ENCODE measurements around the gene INPP5K. TPM values are rescaled to one million over a fixed set of nuclear protein-coding genes. Genes with fewer than 3 reads are reported as not detected.
A peak's percentile ranks its signal among the peaks of the same experiment; 100 is the strongest.

Gene INPP5K
- total and polyA plus RNA-seq, 2 donors (not counting 1 experiment from before 2014, with no cell fraction given): 53.8 to 77.9 TPM

GRCh38 chr17:1471490-1471889 is 44.9 kb downstream of the INPP5K start:
- TF ChIP-seq EZH2 (IDR thresholded peaks at IDR 0.05; ENCODE audit: borderline replicate concordance, insufficient read depth, low read depth, low read length, poor library complexity, severe bottlenecking): no peak
- TF ChIP-seq, protein P1, sequence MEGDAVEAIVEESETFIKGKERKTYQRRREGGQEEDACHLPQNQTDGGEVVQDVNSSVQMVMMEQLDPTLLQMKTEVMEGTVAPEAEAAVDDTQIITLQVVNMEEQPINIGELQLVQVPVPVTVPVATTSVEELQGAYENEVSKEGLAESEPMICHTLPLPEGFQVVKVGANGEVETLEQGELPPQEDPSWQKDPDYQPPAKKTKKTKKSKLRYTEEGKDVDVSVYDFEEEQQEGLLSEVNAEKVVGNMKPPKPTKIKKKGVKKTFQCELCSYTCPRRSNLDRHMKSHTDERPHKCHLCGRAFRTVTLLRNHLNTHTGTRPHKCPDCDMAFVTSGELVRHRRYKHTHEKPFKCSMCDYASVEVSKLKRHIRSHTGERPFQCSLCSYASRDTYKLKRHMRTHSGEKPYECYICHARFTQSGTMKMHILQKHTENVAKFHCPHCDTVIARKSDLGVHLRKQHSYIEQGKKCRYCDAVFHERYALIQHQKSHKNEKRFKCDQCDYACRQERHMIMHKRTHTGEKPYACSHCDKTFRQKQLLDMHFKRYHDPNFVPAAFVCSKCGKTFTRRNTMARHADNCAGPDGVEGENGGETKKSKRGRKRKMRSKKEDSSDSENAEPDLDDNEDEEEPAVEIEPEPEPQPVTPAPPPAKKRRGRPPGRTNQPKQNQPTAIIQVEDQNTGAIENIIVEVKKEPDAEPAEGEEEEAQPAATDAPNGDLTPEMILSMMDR (IDR thresholded peaks at IDR 0.05): no peak
- 96% methylated on average over 13 of the region's 15 CpGs for whole genome bisulfite sequencing (ENCODE audit: insufficient coverage)
- Histone ChIP-seq H3K4me2 (replicated peaks; ENCODE audit: low read depth, low read length, poor library complexity, severe bottlenecking) (no peak overlapping the region), H4K20me1 (ENCODE audit: control insufficient read depth, insufficient read depth, low read length, poor library complexity, severe bottlenecking) (peaks cover 54% of the 10 kb centered on the region), H3K9me3 (ENCODE audit: control extremely low read depth in 1 of 3, control insufficient read depth in 2 of 3, insufficient read depth in 1 of 3, low read length in 2 of 3) (no peaks in the 10 kb centered on the region), H2AFZ (ENCODE audit: insufficient read depth, low read depth, low read length, poor library complexity, severe bottlenecking) (no peak overlapping the region), H3K4me1 (ENCODE audit: control insufficient read depth in 2 of 2, insufficient read depth in 2 of 2, low read length in 2 of 2) (peaks cover 34 to 54% of the 10 kb centered on the region in 2 donors), H3K79me2 (ENCODE audit: control insufficient read depth, insufficient read depth, low read length) (peaks cover 17% of the 10 kb centered on the region), H3K27ac (ENCODE audit: low read length in 2 of 2) (no peak overlapping the region), H3K36me3 (replicated peaks in 1 of 2; ENCODE audit: control extremely low read depth in 1 of 2, control insufficient read depth in 1 of 2, extremely low read depth in 1 of 2, insufficient read depth in 2 of 2, low read length in 1 of 2) (peaks cover 0 to 37% of the 10 kb centered on the region in 2 experiments), H3K27me3 (replicated peaks in 1 of 4; ENCODE audit: control extremely low read depth in 1 of 4, control insufficient read depth in 3 of 4, insufficient read depth in 4 of 4, low read length in 3 of 4) (no peaks in the 10 kb centered on the region), H3K4me3 (ENCODE audit: control extremely low read depth in 1 of 5, extremely low read depth in 1 of 5, insufficient read depth in 1 of 5, low read depth in 2 of 5, low read length in 4 of 5) (no peak overlapping the region), H3K9ac (ENCODE audit: low read length) (no peak overlapping the region)
- intact Hi-C loops (cut with micrococcal nuclease): loop anchor here (5.0 kb wide), 1 partner anchor 104 kb away; no protein-coding TSS in a partner anchor
- H3K4me3 Mint-ChIP-seq: no peak overlapping the region
- DNase-seq (no peak), ATAC-seq (ENCODE audit: low read depth) (no peak)
- ChIA-PET POLR2A (interaction anchor here (0.5 kb wide), 1 partner anchor 52 kb away, joined by 12 read pairs; no protein-coding TSS in a partner anchor), CTCF (interaction anchor here (3.9 kb wide), 1 partner anchor 106 kb away, joined by 23 read pairs; no protein-coding TSS in a partner anchor)
- H3K27me3 Mint-ChIP-seq: no peaks in the 10 kb centered on the region
- H3K27ac Mint-ChIP-seq: no peak overlapping the region
- peaks cover 37% of the 10 kb centered on the region for H3K4me1 Mint-ChIP-seq
- no peaks in the 10 kb centered on the region for H3K9me3 Mint-ChIP-seq (ENCODE audit: insufficient read depth)

DNA sequence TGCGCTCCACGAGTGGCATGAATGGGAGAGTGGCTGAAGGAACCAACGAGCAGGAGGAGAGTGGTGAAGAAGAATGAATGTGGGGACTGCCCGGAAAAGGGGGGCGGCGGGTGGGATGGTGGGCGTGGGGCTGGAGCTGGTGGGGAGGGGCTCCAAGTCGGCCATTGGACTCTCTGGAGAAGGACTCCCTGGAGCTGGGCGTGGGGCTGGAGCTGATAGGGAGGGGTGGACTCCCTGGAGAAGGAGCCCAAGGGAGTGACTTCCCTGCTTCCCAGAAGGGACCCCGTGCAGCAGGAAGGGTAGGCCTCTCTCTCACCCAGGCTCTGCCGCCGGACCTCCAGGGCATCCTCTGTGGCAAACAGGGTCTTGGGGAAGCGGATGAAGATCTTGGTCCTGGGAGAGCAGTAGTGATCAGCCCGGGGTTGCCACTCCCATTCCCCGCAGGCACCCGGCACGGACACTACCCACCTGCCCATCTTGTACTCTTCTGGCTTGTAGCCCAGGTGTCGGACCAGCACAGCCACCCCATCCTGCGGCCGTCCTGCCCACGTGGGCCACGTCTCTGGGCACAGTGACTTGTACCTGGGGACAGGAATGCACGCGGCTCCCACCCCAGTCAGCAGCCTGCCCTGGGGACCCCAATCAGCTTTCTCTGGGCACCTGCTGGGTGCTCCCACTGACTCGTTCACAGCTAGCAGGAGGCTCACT is 45.5 kb downstream of the INPP5K start:
- Histone ChIP-seq H3K36me3 (replicated peaks in 1 of 2; ENCODE audit: control extremely low read depth in 1 of 2, control insufficient read depth in 1 of 2, extremely low read depth in 1 of 2, insufficient read depth in 2 of 2, low read length in 1 of 2) (peaks cover 0 to 34% of the 10 kb centered on the region in 2 experiments), H3K4me3 (ENCODE audit: control extremely low read depth in 1 of 5, extremely low read depth in 1 of 5, insufficient read depth in 1 of 5, low read depth in 2 of 5, low read length in 4 of 5) (no peak overlapping the region), H3K27ac (ENCODE audit: low read length in 2 of 2) (no peak overlapping the region), H3K27me3 (replicated peaks in 1 of 4; ENCODE audit: control extremely low read depth in 1 of 4, control insufficient read depth in 3 of 4, insufficient read depth in 4 of 4, low read length in 3 of 4) (no peaks in the 10 kb centered on the region), H3K79me2 (ENCODE audit: control insufficient read depth, insufficient read depth, low read length) (peaks cover 17% of the 10 kb centered on the region), H3K9me3 (ENCODE audit: control extremely low read depth in 1 of 3, control insufficient read depth in 2 of 3, insufficient read depth in 1 of 3, low read length in 2 of 3) (no peaks in the 10 kb centered on the region), H3K9ac (ENCODE audit: low read length) (no peak overlapping the region), H3K4me1 (ENCODE audit: control insufficient read depth in 2 of 2, insufficient read depth in 2 of 2, low read length in 2 of 2) (peaks cover 31 to 48% of the 10 kb centered on the region in 2 donors), H2AFZ (ENCODE audit: insufficient read depth, low read depth, low read length, poor library complexity, severe bottlenecking) (no peak overlapping the region), H3K4me2 (replicated peaks; ENCODE audit: low read depth, low read length, poor library complexity, severe bottlenecking) (peak overlapping the region; percentile 12), H4K20me1 (ENCODE audit: control insufficient read depth, insufficient read depth, low read length, poor library complexity, severe bottlenecking) (peaks cover 54% of the 10 kb centered on the region)
- Mint-ChIP-seq H3K4me1 (peaks cover 35% of the 10 kb centered on the region), H3K27me3 (no peaks in the 10 kb centered on the region), H3K27ac (no peak overlapping the region), H3K9me3 (ENCODE audit: insufficient read depth) (no peaks in the 10 kb centered on the region), H3K4me3 (no peak overlapping the region)
- ATAC-seq (ENCODE audit: low read depth) (no peak), DNase-seq (peak; percentile 14)
- ChIA-PET POLR2A (interaction anchor here (0.6 kb wide), 1 partner anchor 121 kb away, joined by 5 read pairs; no protein-coding TSS in a partner anchor), CTCF (interaction anchor here (3.9 kb wide), 1 partner anchor 105 kb away, joined by 23 read pairs; no protein-coding TSS in a partner anchor)
- 90% methylated on average over 24 of the region's 25 CpGs for WGBS (ENCODE audit: insufficient coverage)
- no peak for TF ChIP-seq EZH2 (IDR thresholded peaks at IDR 0.05; ENCODE audit: borderline replicate concordance, insufficient read depth, low read depth, low read length, poor library complexity, severe bottlenecking)
- TF ChIP-seq, protein P1 (IDR thresholded peaks at IDR 0.05): no peak
- intact Hi-C loops (cut with micrococcal nuclease): loop anchor here (5.0 kb wide), 1 partner anchor 104 kb away; no protein-coding TSS in a partner anchor

All from B cell (primary cell).